Hepatocyte (in vitro differentiated cells): ENCODE results near the gene HSPBAP1. TPM values are rescaled to one million over a fixed set of nuclear protein-coding genes. Genes with fewer than 3 reads are reported as not detected.
A peak's percentile ranks its signal among the peaks of the same experiment; 100 is the strongest.

Source experiments
- DNase-seq: peaks from one replicate; pipeline ENCODE4 v3.0.0-alpha.2; 2016; ENCODE audit warnings: low spot score
- H2AFZ ChIP-seq: fragments of 200-600 bp; sonication (generic); 2 replicates; pipeline ENCODE4 v1.6.0; 2016; ENCODE audit warnings: antibody characterized with exemption, mild to moderate bottlenecking
- H3K27ac ChIP-seq: fragments of 200-600 bp; sonication (generic); 2 replicates; pipeline ENCODE4 v1.5.1; 2016; ENCODE audit warnings: mild to moderate bottlenecking
- H3K27me3 ChIP-seq: fragments of 200-600 bp; sonication (generic); 2 replicates; pipeline ENCODE4 v1.6.1; 2016
- H3K36me3 ChIP-seq: fragments of 200-600 bp; sonication (generic); replicated peaks from 2 replicates; pipeline ENCODE4 v1.5.1; 2016; ENCODE audit warnings: low read depth; ENCODE audit not compliant: insufficient read depth
- H3K4me1 ChIP-seq: fragments of 200-600 bp; sonication (generic); 2 replicates; pipeline ENCODE4 v1.5.1; 2016; ENCODE audit warnings: mild to moderate bottlenecking, moderate library complexity; ENCODE audit not compliant: insufficient read depth
- H3K4me2 ChIP-seq: fragments of 200-600 bp; sonication (generic); 2 replicates; pipeline ENCODE4 v1.6.0; 2016
- H3K4me3 ChIP-seq: fragments of 200-600 bp; sonication (generic); 2 replicates; pipeline ENCODE4 v1.5.1; 2016; ENCODE audit warnings: mild to moderate bottlenecking
- H3K79me2 ChIP-seq: fragments of 200-600 bp; sonication (generic); 2 replicates; pipeline ENCODE4 v1.6.0; 2017; ENCODE audit warnings: mild to moderate bottlenecking
- H3K9me2 ChIP-seq: fragments of 200-600 bp; sonication (generic); replicated peaks from 2 replicates; pipeline ENCODE4 v1.6.0; 2017; ENCODE audit warnings: mild to moderate bottlenecking; ENCODE audit not compliant: insufficient read depth
- H3K9me3 ChIP-seq: fragments of 200-600 bp; sonication (generic); 2 replicates; pipeline ENCODE4 v1.5.1; 2016; ENCODE audit warnings: low read depth, mild to moderate bottlenecking
- H4K20me1 ChIP-seq: fragments of 200-600 bp; sonication (generic); 2 replicates; pipeline ENCODE4 v1.6.0; 2016; ENCODE audit warnings: mild to moderate bottlenecking; ENCODE audit not compliant: insufficient read depth, poor library complexity, severe bottlenecking
- EZH2 ChIP-seq: fragments of 200-600 bp; sonication (generic); IDR thresholded peaks from 2 replicates; pipeline ENCODE4 v1.6.1; 2016; ENCODE audit warnings: antibody characterized with exemption, mild to moderate bottlenecking, borderline replicate concordance
- EZH2phosphoT487 ChIP-seq: fragments of 200-600 bp; sonication (generic); IDR thresholded peaks from one replicate; pipeline ENCODE4 v1.6.1; 2018; ENCODE audit warnings: antibody characterized with exemption, mild to moderate bottlenecking, low read depth, moderate library complexity; ENCODE audit not compliant: unreplicated experiment, severe bottlenecking
- WGBS: methylation state at CpG from one replicate; pipeline ENCODE4 v1.1.6; 2016; ENCODE audit warnings: low lambda C conversion rate; ENCODE audit errors: missing lambda C conversion rate; 5-methylcytosine and 5-hydroxymethylcytosine counted together
- polyA plus RNA-seq: library from polyadenylated mRNA; unstranded; fragments of >200 nt; fragmentation: Nextera tagmentation; extraction: Ambion mirVana; gene quantifications from 2 replicates; pipeline ENCODE4 v1.2.1, GENCODE V29; 2016
- total RNA-seq: library from RNA; depleted of rRNA; stranded (reverse); fragments of >200 nt; gene quantifications from 2 replicates; pipeline ENCODE4 v1.2.3, GENCODE V29; 2014
- TF ChIP-seq, protein P1 (sequence below): fragments of 200-600 bp; sonication (generic); IDR thresholded peaks from 2 replicates; pipeline ENCODE4 v1.5.1; 2016; ENCODE audit warnings: antibody characterized with exemption, mild to moderate bottlenecking; ENCODE audit not compliant: poor library complexity

Gene HSPBAP1
- total and polyA plus RNA-seq, 2 experiments from 2014 or later: 6.2 to 11.0 TPM

GRCh38 chr3:122789585-122790273 lies 3.9 kb downstream of the HSPBAP1 start:
- Histone ChIP-seq H2AFZ (no peak overlapping the region), H3K79me2 (peaks cover 32% of the 10 kb centered on the region), H3K36me3 (no peaks in the 10 kb centered on the region), H3K4me2 (no peak overlapping the region), H3K9me3 (no peaks in the 10 kb centered on the region), H3K4me3 (no peak overlapping the region), H3K4me1 (peaks cover 19% of the 10 kb centered on the region), H3K27me3 (no peaks in the 10 kb centered on the region), H3K27ac (no peak overlapping the region), H3K9me2 (no peaks in the 10 kb centered on the region), H4K20me1 (no peaks in the 10 kb centered on the region)
- no peak for DNase-seq
- WGBS: 91% methylated on average over 11 of the region's 11 CpGs
- TF ChIP-seq, protein P1, sequence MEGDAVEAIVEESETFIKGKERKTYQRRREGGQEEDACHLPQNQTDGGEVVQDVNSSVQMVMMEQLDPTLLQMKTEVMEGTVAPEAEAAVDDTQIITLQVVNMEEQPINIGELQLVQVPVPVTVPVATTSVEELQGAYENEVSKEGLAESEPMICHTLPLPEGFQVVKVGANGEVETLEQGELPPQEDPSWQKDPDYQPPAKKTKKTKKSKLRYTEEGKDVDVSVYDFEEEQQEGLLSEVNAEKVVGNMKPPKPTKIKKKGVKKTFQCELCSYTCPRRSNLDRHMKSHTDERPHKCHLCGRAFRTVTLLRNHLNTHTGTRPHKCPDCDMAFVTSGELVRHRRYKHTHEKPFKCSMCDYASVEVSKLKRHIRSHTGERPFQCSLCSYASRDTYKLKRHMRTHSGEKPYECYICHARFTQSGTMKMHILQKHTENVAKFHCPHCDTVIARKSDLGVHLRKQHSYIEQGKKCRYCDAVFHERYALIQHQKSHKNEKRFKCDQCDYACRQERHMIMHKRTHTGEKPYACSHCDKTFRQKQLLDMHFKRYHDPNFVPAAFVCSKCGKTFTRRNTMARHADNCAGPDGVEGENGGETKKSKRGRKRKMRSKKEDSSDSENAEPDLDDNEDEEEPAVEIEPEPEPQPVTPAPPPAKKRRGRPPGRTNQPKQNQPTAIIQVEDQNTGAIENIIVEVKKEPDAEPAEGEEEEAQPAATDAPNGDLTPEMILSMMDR: no peak
- TF ChIP-seq EZH2phosphoT487 (no peak), EZH2 (no peak)

- H2AFZ ChIP-seq: no peak overlapping the region
- H3K4me3 ChIP-seq: no peak overlapping the region
- 74% methylated on average over 2 of the region's 2 CpGs for WGBS
- TF ChIP-seq, protein P1: no peak
- TF ChIP-seq EZH2 (no peak), EZH2phosphoT487 (no peak)
- no peaks in the 10 kb centered on the region for H3K9me2 ChIP-seq
- no peaks in the 10 kb centered on the region for H4K20me1 ChIP-seq
- H3K27ac ChIP-seq: no peak overlapping the region
- no peaks in the 10 kb centered on the region for H3K9me3 ChIP-seq
- H3K27me3 ChIP-seq: no peaks in the 10 kb centered on the region
- H3K4me1 ChIP-seq: peaks cover 24% of the 10 kb centered on the region
- no peak overlapping the region for H3K4me2 ChIP-seq
- DNase-seq: no peak
- H3K79me2 ChIP-seq: peaks cover 31% of the 10 kb centered on the region
- no peaks in the 10 kb centered on the region for H3K36me3 ChIP-seq
These were observed 5.8 kb downstream of the HSPBAP1 start for GRCh38 chr3:122787872-122788271.

DNA sequence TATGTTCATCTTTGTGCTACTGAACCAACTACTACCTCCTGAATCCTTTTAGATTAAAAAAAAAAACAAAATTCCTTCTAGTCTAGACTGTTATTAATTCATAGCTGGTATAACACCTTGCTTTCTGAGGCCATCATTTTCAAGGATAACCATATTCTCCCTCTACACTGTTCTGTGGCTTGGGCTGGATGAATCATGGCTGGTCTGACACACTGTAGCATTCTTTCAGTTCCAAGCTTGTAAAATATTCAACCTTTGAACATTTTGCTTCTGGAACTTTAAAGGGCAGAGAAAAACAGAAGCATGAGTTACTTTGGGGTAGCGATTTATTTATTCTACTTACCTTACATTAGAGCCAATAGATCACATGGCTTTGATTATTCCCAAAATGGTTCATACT lies 7.6 kb downstream of the HSPBAP1 start:
- DNase-seq: peak; percentile 46
- 65% methylated on average over 1 of the region's 1 CpG for WGBS

More for the DNA sequence above, 7.6 kb downstream of the HSPBAP1 start:
- TF ChIP-seq EZH2phosphoT487: no peak
- TF ChIP-seq EZH2: no peak
- TF ChIP-seq, protein P1: no peak
- Histone ChIP-seq H3K27me3 (no peaks in the 10 kb centered on the region), H3K4me3 (no peak overlapping the region), H2AFZ (no peak overlapping the region), H3K4me1 (peaks cover 24% of the 10 kb centered on the region), H3K9me2 (no peaks in the 10 kb centered on the region), H3K36me3 (no peaks in the 10 kb centered on the region), H3K79me2 (peaks cover 19% of the 10 kb centered on the region), H3K27ac (peak overlapping the region; percentile 39), H4K20me1 (no peaks in the 10 kb centered on the region), H3K9me3 (no peaks in the 10 kb centered on the region), H3K4me2 (peak overlapping the region; percentile 23)
